ENCODE measurements around the gene ZMYM2. TPM values are rescaled to one million over a fixed set of nuclear protein-coding genes. Genes with fewer than 3 reads are reported as not detected.

The ZMYM2 gene
- total RNA-seq, 1 experiment from 2014 or later = 87.1 TPM

- no peaks in the 10 kb centered on the region for H3K9me3 ChIP-seq (ENCODE audit: low read depth, low read length, poor library complexity, severe bottlenecking)
- H3K27ac ChIP-seq (ENCODE audit: low read depth, low read length, poor library complexity, severe bottlenecking) = no peak overlapping the region
- no TSS peak for BruUV-seq (replicated peaks)
- no peaks in the 10 kb centered on the region for H3K27me3 ChIP-seq (replicated peaks; ENCODE audit: insufficient read depth, low read depth, low read length, poor library complexity)
- POLR2A ChIA-PET (ENCODE audit: low non-redundant PET) = no interaction called here
- H3K4me3 ChIP-seq (ENCODE audit: low read depth, low read length, poor library complexity, severe bottlenecking) = no peak overlapping the region
- intact Hi-C loops (cut with micrococcal nuclease; ENCODE audit: unreplicated experiment) = no loop called here
- no peak for TF ChIP-seq EZH2 (IDR thresholded peaks at IDR 0.05; ENCODE audit: borderline replicate concordance, low read depth, low read length, poor library complexity, severe bottlenecking)
- peak; percentile 39 for TF ChIP-seq CTCF (conservative IDR thresholded peaks at IDR 0.05; ENCODE audit: low read depth, low read length)
- H3K36me3 ChIP-seq (ENCODE audit: insufficient read depth, low read length, poor library complexity, severe bottlenecking) = no peaks in the 10 kb centered on the region
- DNase-seq (ENCODE audit: low spot score) = no peak
- peaks cover 9% of the 10 kb centered on the region for H3K4me1 ChIP-seq (ENCODE audit: insufficient read depth, low read length, poor library complexity, severe bottlenecking)
- CTCF ChIA-PET = no interaction called here
Observed at GRCh38 chr13:20136781-20137703, 178.5 kb downstream of the ZMYM2 start.

DNA sequence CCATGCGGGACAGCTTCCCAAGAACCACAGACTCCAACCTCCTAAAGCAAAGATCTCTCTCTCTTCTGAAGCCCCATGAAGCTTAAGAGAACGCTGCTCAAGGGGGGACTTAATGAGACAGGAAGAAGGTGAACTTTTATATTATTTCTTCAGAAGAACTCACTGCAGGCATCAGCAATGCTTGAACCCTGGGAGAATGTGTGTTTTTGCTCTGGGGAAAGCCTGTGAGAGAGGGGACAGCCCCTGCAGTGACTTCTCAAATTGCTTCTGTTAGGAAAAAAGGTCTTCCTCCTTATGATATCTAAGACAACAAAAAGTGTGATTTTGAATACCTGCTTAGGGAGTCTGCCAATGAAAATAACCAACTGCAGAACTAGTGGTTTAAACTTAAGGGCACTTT, 179.3 kb downstream of the ZMYM2 start:
- Histone ChIP-seq H3K27me3 (replicated peaks; ENCODE audit: insufficient read depth, low read depth, low read length, poor library complexity) (no peaks in the 10 kb centered on the region), H3K36me3 (ENCODE audit: insufficient read depth, low read length, poor library complexity, severe bottlenecking) (no peaks in the 10 kb centered on the region), H3K27ac (ENCODE audit: low read depth, low read length, poor library complexity, severe bottlenecking) (no peak overlapping the region), H3K4me1 (ENCODE audit: insufficient read depth, low read length, poor library complexity, severe bottlenecking) (peaks cover 9% of the 10 kb centered on the region), H3K9me3 (ENCODE audit: low read depth, low read length, poor library complexity, severe bottlenecking) (no peaks in the 10 kb centered on the region), H3K4me3 (ENCODE audit: low read depth, low read length, poor library complexity, severe bottlenecking) (no peak overlapping the region)
- ChIA-PET POLR2A (ENCODE audit: low non-redundant PET) (no interaction called here), CTCF (no interaction called here)
- TF ChIP-seq CTCF (conservative IDR thresholded peaks at IDR 0.05; ENCODE audit: low read depth, low read length) (no peak), EZH2 (IDR thresholded peaks at IDR 0.05; ENCODE audit: borderline replicate concordance, low read depth, low read length, poor library complexity, severe bottlenecking) (no peak)
- BruUV-seq (replicated peaks) = no TSS peak
- no peak for DNase-seq (ENCODE audit: low spot score)
- intact Hi-C loops (cut with micrococcal nuclease; ENCODE audit: unreplicated experiment) = no loop called here

GRCh38 chr13:20140487-20140886, 182.0 kb downstream of the ZMYM2 start:
- DNase-seq (ENCODE audit: low spot score) = no peak
- no peak overlapping the region for H3K27ac ChIP-seq (ENCODE audit: low read depth, low read length, poor library complexity, severe bottlenecking)
- no peak overlapping the region for H3K4me3 ChIP-seq (ENCODE audit: low read depth, low read length, poor library complexity, severe bottlenecking)
- intact Hi-C loops (cut with micrococcal nuclease; ENCODE audit: unreplicated experiment) = no loop called here
- ChIA-PET POLR2A (ENCODE audit: low non-redundant PET) (no interaction called here), CTCF (no interaction called here)
- peaks cover 9% of the 10 kb centered on the region for H3K4me1 ChIP-seq (ENCODE audit: insufficient read depth, low read length, poor library complexity, severe bottlenecking)
- no TSS peak for BruUV-seq (replicated peaks)
- TF ChIP-seq EZH2 (IDR thresholded peaks at IDR 0.05; ENCODE audit: borderline replicate concordance, low read depth, low read length, poor library complexity, severe bottlenecking) = no peak
- TF ChIP-seq CTCF (conservative IDR thresholded peaks at IDR 0.05; ENCODE audit: low read depth, low read length) = no peak
- no peaks in the 10 kb centered on the region for H3K9me3 ChIP-seq (ENCODE audit: low read depth, low read length, poor library complexity, severe bottlenecking)
- no peaks in the 10 kb centered on the region for H3K36me3 ChIP-seq (ENCODE audit: insufficient read depth, low read length, poor library complexity, severe bottlenecking)
- no peaks in the 10 kb centered on the region for H3K27me3 ChIP-seq (replicated peaks; ENCODE audit: insufficient read depth, low read depth, low read length, poor library complexity)

Other genes starting within 250 kb of the ZMYM2 start
- gene PSPC1, start 175.8 kb upstream of the ZMYM2 start, total RNA-seq (2021) = 90.9 and 92.2 TPM in 2 replicates
- gene ZMYM5, start 95.1 kb upstream of the ZMYM2 start, total RNA-seq (2021) = 15.3 and 17.4 TPM in 2 replicates
- gene GJA3, start 202.3 kb downstream of the ZMYM2 start, total RNA-seq (2021) = 0.43 and 0.48 TPM in 2 replicates
- gene GJB2, start 234.2 kb downstream of the ZMYM2 start, total RNA-seq (2021) = not detected in 2 replicates

Measured in A673 (cell line).